SK-N-SH treated with all-trans-retinoic acid at 6 μM for 48 hours (cell line): ENCODE results near the gene RALA.

Source experiments
- BACH2 ChIP-seq: fragments of 250-450 bp; sonication (Bioruptor Pico); IDR thresholded peaks from 2 replicates; pipeline ENCODE4 v1.9.0; 2021; ENCODE audit warnings: mild to moderate bottlenecking, borderline replicate concordance
- ESRRG ChIP-seq: fragments of 250-450 bp; sonication (Bioruptor Pico); IDR thresholded peaks from 2 replicates; pipeline ENCODE4 v1.6.1; 2021; ENCODE audit warnings: mild to moderate bottlenecking
- OSR1 ChIP-seq: fragments of 250-450 bp; sonication (Bioruptor Pico); IDR thresholded peaks from 2 replicates; pipeline ENCODE4 v1.8.0; 2022; ENCODE audit warnings: moderate library complexity, mild to moderate bottlenecking, inconsistent platforms
- PPARA ChIP-seq: fragments of 250-450 bp; sonication (Bioruptor Pico); IDR thresholded peaks from 2 replicates; pipeline ENCODE4 v1.5.0; 2020; ENCODE audit warnings: mild to moderate bottlenecking, borderline replicate concordance
- TCF4 ChIP-seq: fragments of 250-450 bp; sonication (Bioruptor Pico); IDR thresholded peaks from 2 replicates; pipeline ENCODE4 v1.8.0; 2021; ENCODE audit warnings: mild to moderate bottlenecking, moderate library complexity, borderline replicate concordance
- ZFP3 ChIP-seq: fragments of 250-450 bp; sonication (Bioruptor Pico); IDR thresholded peaks from 2 replicates; pipeline ENCODE4 v1.5.0; 2020; ENCODE audit warnings: mild to moderate bottlenecking, moderate library complexity
- ZFP30 ChIP-seq: fragments of 450-650 bp; formaldehyde crosslinking; IDR thresholded peaks from 2 replicates; pipeline ENCODE4 v1.5.0; 2022; ENCODE audit warnings: mild to moderate bottlenecking, moderate library complexity
- ZNF70 ChIP-seq: fragments of 450-650 bp; formaldehyde crosslinking; IDR thresholded peaks from 2 replicates; pipeline ENCODE4 v1.5.0; 2020; ENCODE audit warnings: mild to moderate bottlenecking, moderate library complexity
- ZNF8 ChIP-seq: fragments of 450-650 bp; formaldehyde crosslinking; IDR thresholded peaks from 2 replicates; pipeline ENCODE4 v1.5.0; 2020; ENCODE audit warnings: mild to moderate bottlenecking, moderate library complexity
- TF ChIP-seq, protein P1 (sequence below): fragments of 250-450 bp; sonication (Bioruptor Pico); IDR thresholded peaks from 2 replicates; pipeline ENCODE4 v1.8.0; 2020; ENCODE audit warnings: mild to moderate bottlenecking, moderate library complexity, borderline replicate concordance
- TF ChIP-seq, protein P2 (sequence below): fragments of 250-450 bp; sonication (Bioruptor Pico); IDR thresholded peaks from 2 replicates; pipeline ENCODE4 v1.5.0; 2020; ENCODE audit warnings: mild to moderate bottlenecking, moderate library complexity
- TF ChIP-seq, protein P3 (sequence below): fragments of 250-450 bp; sonication (Bioruptor Pico); IDR thresholded peaks from 2 replicates; pipeline ENCODE4 v1.8.0; 2021; ENCODE audit warnings: low read depth, mild to moderate bottlenecking, moderate library complexity, borderline replicate concordance

DNA sequence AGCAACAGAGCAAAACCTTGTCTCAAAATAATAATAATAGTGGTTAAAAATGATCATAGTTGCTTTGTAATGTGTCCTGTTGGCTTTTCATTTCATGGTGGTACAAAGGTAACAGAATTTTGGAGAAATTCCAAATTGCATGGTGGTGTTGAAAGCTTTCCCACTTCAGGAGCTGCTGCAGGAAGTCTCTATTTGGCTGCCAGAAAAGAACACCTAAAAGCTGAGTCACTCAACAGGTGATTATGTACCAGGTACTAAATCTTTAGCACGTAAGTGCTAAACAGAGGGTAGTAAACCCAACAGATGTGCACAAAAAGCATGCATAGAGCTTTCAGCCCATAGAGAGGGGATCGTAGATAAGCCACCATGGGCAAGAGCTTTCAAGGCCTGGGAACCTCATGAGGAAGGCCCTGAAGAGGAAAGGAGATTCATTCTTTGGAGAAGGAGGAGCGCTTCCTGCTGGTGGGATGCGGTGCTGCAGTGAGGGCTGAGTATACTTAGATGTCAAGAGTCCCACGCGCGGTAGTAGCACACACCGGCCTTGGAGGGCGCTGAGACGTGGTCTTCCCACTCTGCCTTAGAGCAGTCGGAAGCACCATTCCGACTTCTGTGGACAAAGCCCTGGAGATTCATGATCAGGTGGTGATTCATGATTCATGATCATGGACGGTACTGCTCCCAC is 118.7 kb downstream of the RALA start:
- TF ChIP-seq ESRRG (CRISPR knock-in tag): no peak
- TF ChIP-seq TCF4 (CRISPR knock-in tag): no peak
- TF ChIP-seq, protein P1, sequence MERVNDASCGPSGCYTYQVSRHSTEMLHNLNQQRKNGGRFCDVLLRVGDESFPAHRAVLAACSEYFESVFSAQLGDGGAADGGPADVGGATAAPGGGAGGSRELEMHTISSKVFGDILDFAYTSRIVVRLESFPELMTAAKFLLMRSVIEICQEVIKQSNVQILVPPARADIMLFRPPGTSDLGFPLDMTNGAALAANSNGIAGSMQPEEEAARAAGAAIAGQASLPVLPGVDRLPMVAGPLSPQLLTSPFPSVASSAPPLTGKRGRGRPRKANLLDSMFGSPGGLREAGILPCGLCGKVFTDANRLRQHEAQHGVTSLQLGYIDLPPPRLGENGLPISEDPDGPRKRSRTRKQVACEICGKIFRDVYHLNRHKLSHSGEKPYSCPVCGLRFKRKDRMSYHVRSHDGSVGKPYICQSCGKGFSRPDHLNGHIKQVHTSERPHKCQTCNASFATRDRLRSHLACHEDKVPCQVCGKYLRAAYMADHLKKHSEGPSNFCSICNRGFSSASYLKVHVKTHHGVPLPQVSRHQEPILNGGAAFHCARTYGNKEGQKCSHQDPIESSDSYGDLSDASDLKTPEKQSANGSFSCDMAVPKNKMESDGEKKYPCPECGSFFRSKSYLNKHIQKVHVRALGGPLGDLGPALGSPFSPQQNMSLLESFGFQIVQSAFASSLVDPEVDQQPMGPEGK (CRISPR knock-in tag): no peak
- no peak for TF ChIP-seq ZNF8
- no peak for TF ChIP-seq PPARA (CRISPR knock-in tag)
- TF ChIP-seq ZNF70 (CRISPR knock-in tag): no peak
- no peak for TF ChIP-seq OSR1
- no peak for TF ChIP-seq BACH2 (CRISPR knock-in tag)
- TF ChIP-seq, protein P2, sequence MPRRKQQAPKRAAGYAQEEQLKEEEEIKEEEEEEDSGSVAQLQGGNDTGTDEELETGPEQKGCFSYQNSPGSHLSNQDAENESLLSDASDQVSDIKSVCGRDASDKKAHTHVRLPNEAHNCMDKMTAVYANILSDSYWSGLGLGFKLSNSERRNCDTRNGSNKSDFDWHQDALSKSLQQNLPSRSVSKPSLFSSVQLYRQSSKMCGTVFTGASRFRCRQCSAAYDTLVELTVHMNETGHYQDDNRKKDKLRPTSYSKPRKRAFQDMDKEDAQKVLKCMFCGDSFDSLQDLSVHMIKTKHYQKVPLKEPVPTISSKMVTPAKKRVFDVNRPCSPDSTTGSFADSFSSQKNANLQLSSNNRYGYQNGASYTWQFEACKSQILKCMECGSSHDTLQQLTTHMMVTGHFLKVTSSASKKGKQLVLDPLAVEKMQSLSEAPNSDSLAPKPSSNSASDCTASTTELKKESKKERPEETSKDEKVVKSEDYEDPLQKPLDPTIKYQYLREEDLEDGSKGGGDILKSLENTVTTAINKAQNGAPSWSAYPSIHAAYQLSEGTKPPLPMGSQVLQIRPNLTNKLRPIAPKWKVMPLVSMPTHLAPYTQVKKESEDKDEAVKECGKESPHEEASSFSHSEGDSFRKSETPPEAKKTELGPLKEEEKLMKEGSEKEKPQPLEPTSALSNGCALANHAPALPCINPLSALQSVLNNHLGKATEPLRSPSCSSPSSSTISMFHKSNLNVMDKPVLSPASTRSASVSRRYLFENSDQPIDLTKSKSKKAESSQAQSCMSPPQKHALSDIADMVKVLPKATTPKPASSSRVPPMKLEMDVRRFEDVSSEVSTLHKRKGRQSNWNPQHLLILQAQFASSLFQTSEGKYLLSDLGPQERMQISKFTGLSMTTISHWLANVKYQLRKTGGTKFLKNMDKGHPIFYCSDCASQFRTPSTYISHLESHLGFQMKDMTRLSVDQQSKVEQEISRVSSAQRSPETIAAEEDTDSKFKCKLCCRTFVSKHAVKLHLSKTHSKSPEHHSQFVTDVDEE (CRISPR knock-in tag): no peak
- TF ChIP-seq ZFP3: no peak
- TF ChIP-seq, protein P3, sequence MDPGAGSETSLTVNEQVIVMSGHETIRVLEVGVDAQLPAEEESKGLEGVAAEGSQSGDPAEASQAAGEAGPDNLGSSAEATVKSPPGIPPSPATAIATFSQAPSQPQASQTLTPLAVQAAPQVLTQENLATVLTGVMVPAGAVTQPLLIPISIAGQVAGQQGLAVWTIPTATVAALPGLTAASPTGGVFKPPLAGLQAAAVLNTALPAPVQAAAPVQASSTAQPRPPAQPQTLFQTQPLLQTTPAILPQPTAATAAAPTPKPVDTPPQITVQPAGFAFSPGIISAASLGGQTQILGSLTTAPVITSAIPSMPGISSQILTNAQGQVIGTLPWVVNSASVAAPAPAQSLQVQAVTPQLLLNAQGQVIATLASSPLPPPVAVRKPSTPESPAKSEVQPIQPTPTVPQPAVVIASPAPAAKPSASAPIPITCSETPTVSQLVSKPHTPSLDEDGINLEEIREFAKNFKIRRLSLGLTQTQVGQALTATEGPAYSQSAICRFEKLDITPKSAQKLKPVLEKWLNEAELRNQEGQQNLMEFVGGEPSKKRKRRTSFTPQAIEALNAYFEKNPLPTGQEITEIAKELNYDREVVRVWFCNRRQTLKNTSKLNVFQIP: no peak
- no peak for TF ChIP-seq ZFP30
